Neuronal stem cell (in vitro differentiated cells): ENCODE results near the gene ONECUT2.

ENCODE experiments used
- DNase-seq: peaks from one replicate; pipeline ENCODE4 v3.0.0-alpha.2; 2013; ENCODE audit warnings: low spot score
- H2AFZ ChIP-seq: one replicate; pipeline ENCODE4 v1.6.1; 2013; ENCODE audit warnings: mild to moderate bottlenecking, low read length, inconsistent platforms
- H2AK5ac ChIP-seq: 2 replicates; pipeline ENCODE4 v1.6.1; 2013; ENCODE audit warnings: low read depth, mild to moderate bottlenecking, inconsistent platforms, low read length, moderate library complexity, mixed read lengths
- H2BK120ac ChIP-seq: 2 replicates; pipeline ENCODE4 v1.6.1; 2013; ENCODE audit warnings: low read depth, mild to moderate bottlenecking, inconsistent platforms, low read length, moderate library complexity, mixed read lengths
- H2BK12ac ChIP-seq: one replicate; pipeline ENCODE4 v1.6.1; 2013; ENCODE audit warnings: low read length, inconsistent platforms
- H2BK15ac ChIP-seq: 2 replicates; pipeline ENCODE4 v1.6.1; 2013; ENCODE audit warnings: mild to moderate bottlenecking, low read length, inconsistent platforms, mixed read lengths
- H2BK5ac ChIP-seq: one replicate; pipeline ENCODE4 v1.6.1; 2013; ENCODE audit warnings: inconsistent platforms, mild to moderate bottlenecking, low read length, moderate library complexity
- H3K14ac ChIP-seq: one replicate; pipeline ENCODE4 v1.6.1; 2013; ENCODE audit warnings: low read length, inconsistent platforms
- H3K18ac ChIP-seq: 2 replicates; pipeline ENCODE4 v1.6.1; 2013; ENCODE audit warnings: low read length, inconsistent platforms
- H3K23ac ChIP-seq: 2 replicates; pipeline ENCODE4 v1.6.1; 2013; ENCODE audit warnings: low read depth, mild to moderate bottlenecking, mixed read lengths, low read length, inconsistent platforms; ENCODE audit not compliant: poor library complexity
- H3K27ac ChIP-seq: replicated peaks from 3 replicates; pipeline ENCODE4 v1.5.1; 2013; ENCODE audit warnings: low read length, inconsistent platforms
- H3K27me3 ChIP-seq, 3 experiments: 2 replicates each; pipeline ENCODE4 v1.6.1; 2013; ENCODE audit warnings: low read length in 3 of 3, mild to moderate bottlenecking in 2 of 3, inconsistent platforms in 1 of 3, low read depth in 1 of 3, mixed read lengths in 1 of 3, moderate library complexity in 1 of 3; ENCODE audit not compliant: control insufficient read depth in 3 of 3, insufficient read depth in 3 of 3
- H3K36me3 ChIP-seq, 2 donors: replicated peaks in 1 of 2; 2 replicates each; pipeline ENCODE4 v1.6.1; 2013; ENCODE audit warnings: low read length in 2 of 2; ENCODE audit not compliant: control insufficient read depth in 2 of 2, insufficient read depth in 2 of 2
- H3K4ac ChIP-seq: 2 replicates; pipeline ENCODE4 v1.6.1; 2013; ENCODE audit warnings: inconsistent platforms, mild to moderate bottlenecking, low read length, moderate library complexity
- H3K4me1 ChIP-seq, 2 donors: 1 replicate in 1 of 2; 2 replicates in 1 of 2; pipeline ENCODE4 v1.6.1; 2013; ENCODE audit warnings: low read length in 2 of 2, low read depth in 1 of 2; ENCODE audit not compliant: control insufficient read depth in 2 of 2, insufficient read depth in 1 of 2
- H3K4me2 ChIP-seq: one replicate; pipeline ENCODE4 v1.6.1; 2013; ENCODE audit warnings: mild to moderate bottlenecking, low read length, inconsistent platforms; ENCODE audit not compliant: insufficient read depth, poor library complexity, severe bottlenecking
- H3K4me3 ChIP-seq, 2 donors: 2 replicates each; pipeline ENCODE4 v1.5.1; 2013; ENCODE audit warnings: low read length in 2 of 2, mild to moderate bottlenecking in 2 of 2, inconsistent platforms in 1 of 2, moderate library complexity in 1 of 2
- H3K79me1 ChIP-seq: one replicate; pipeline ENCODE4 v1.6.1; 2013; ENCODE audit warnings: low read depth, mild to moderate bottlenecking, inconsistent platforms, low read length, moderate library complexity
- H3K9ac ChIP-seq: one replicate; pipeline ENCODE4 v1.6.1; 2013; ENCODE audit warnings: mild to moderate bottlenecking, low read depth, low read length, inconsistent platforms; ENCODE audit not compliant: poor library complexity
- H3K9me3 ChIP-seq, 2 donors: replicated peaks in 1 of 2; 2 replicates each; pipeline versions ENCODE3 to v1.6.1; 2013; ENCODE audit warnings: low read length in 2 of 2, mild to moderate bottlenecking in 2 of 2, inconsistent platforms in 1 of 2, low read depth in 1 of 2, mixed read lengths in 1 of 2, moderate library complexity in 1 of 2; ENCODE audit not compliant: control insufficient read depth in 2 of 2, insufficient read depth in 1 of 2
- H4K8ac ChIP-seq: one replicate; pipeline ENCODE4 v1.6.1; 2013; ENCODE audit warnings: low read depth, mild to moderate bottlenecking, inconsistent platforms, low read length, moderate library complexity
- H4K91ac ChIP-seq: one replicate; pipeline ENCODE4 v1.6.1; 2013; ENCODE audit warnings: low read length, low read depth, mild to moderate bottlenecking, inconsistent platforms; ENCODE audit not compliant: poor library complexity
- WGBS, 2 donors: extraction: QIAGEN DNeasy Blood & Tissue Kit; methylation state at CpG; one replicate each; pipeline ENCODE4 v1.1.7; 2013; ENCODE audit warnings: missing lambda C conversion rate in 2 of 2, mixed read lengths in 1 of 2; ENCODE audit not compliant: insufficient read length in 2 of 2, insufficient replicate concordance in 1 of 2; ENCODE audit errors: extremely low coverage in 2 of 2; 5-methylcytosine and 5-hydroxymethylcytosine counted together

The ONECUT2 gene

DNA sequence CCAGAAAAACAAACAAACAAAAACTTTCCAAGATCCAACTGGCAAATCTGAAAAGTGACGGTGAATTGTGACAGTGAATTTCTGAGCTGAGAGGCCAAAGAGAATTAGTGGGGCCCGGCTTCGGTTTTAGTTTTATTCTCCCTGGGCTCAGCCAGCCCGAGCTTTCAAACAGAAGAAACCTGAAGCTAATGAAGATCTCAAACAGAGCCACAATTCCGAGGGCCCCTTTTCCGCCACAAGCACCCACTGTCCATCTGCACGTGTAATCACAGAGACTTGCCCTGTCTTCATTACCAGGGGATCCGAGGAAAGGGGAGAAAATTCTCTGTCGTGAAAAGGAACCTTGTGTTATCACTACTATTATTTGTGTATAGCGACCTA is 4.2 kb upstream of the ONECUT2 start:
- Histone ChIP-seq H3K79me1 (peaks cover 2% of the 10 kb centered on the region), H3K4ac (no peak overlapping the region), H3K4me1 (peaks cover 17 to 23% of the 10 kb centered on the region in 2 donors)

DNA sequence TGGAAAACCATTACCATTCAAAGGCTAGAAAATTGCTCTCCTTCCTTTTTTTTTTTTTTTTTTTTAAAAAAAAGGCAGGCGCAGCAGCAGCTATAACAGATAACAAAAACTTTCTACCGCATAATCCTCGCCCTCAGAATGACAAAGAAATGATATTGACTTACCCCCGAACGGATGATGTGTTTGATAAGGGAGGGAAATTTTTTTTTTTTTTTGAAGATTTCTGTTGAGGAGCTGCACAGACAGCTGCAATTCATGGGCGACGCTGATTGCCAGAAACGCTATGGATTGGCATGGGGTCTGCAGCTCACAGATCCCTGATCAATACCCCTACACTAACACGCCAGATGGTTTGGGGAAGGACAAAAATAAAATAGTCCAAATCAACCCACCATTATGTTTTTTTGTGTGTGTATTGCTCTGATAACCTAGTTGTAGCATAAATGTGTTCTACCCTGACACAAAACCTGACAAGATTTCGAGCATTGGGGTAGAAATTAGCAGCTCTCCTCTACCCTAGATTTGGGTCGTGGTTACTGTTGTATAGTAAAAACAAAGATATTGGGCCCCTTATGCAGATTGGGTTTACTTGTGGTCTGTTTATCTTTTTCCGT is 3.6 kb upstream of the ONECUT2 start:
- Histone ChIP-seq H3K79me1 (peaks cover 2% of the 10 kb centered on the region), H2BK5ac (no peak overlapping the region), H3K4me2 (no peak overlapping the region), H4K91ac (no peak overlapping the region), H3K4ac (no peak overlapping the region), H2AFZ (no peak overlapping the region), H3K9me3 (peaks cover 0 to 4% of the 10 kb centered on the region in 2 donors), H3K27ac (no peak overlapping the region), H3K18ac (no peak overlapping the region), H2BK120ac (no peak overlapping the region), H2AK5ac (no peak overlapping the region), H3K14ac (no peak overlapping the region), H3K4me3 (no peak overlapping the region), H4K8ac (no peak overlapping the region), H2BK15ac (no peak overlapping the region), H3K9ac (no peak overlapping the region), H3K27me3 (peaks cover 34 to 90% (median 78%) of the 10 kb centered on the region in 3 experiments), H3K4me1 (peaks cover 18 to 23% of the 10 kb centered on the region in 2 donors), H3K23ac (no peak overlapping the region), H2BK12ac (no peak overlapping the region), H3K36me3 (no peaks in the 10 kb centered on the region)
- no CpG with 5 or more reads among the region's 12 CpGs for WGBS, 2 donors
- DNase-seq = no peak

More for the DNA sequence above, 4.2 kb upstream of the ONECUT2 start:
- H2AK5ac ChIP-seq = no peak overlapping the region
- peaks cover 28 to 90% (median 75%) of the 10 kb centered on the region in 3 experiments for H3K27me3 ChIP-seq
- H2BK120ac ChIP-seq = no peak overlapping the region
- H3K36me3 ChIP-seq = no peaks in the 10 kb centered on the region
- no peak overlapping the region for H3K14ac ChIP-seq
- no peak overlapping the region for H2BK15ac ChIP-seq
- DNase-seq = peak; percentile 24
- no peak overlapping the region for H3K4me2 ChIP-seq
- H3K4me3 ChIP-seq = no peak overlapping the region
- no peak overlapping the region for H3K18ac ChIP-seq
- no peak overlapping the region for H2AFZ ChIP-seq
- H4K91ac ChIP-seq = no peak overlapping the region
- H2BK12ac ChIP-seq = no peak overlapping the region
- H3K9me3 ChIP-seq = peaks cover 0 to 4% of the 10 kb centered on the region in 2 donors
- H4K8ac ChIP-seq = no peak overlapping the region
- no peak overlapping the region for H2BK5ac ChIP-seq
- H3K9ac ChIP-seq = no peak overlapping the region
- H3K27ac ChIP-seq = no peak overlapping the region
- no peak overlapping the region for H3K23ac ChIP-seq
- no CpG with 5 or more reads among the region's 10 CpGs for WGBS, 2 donors

DNA sequence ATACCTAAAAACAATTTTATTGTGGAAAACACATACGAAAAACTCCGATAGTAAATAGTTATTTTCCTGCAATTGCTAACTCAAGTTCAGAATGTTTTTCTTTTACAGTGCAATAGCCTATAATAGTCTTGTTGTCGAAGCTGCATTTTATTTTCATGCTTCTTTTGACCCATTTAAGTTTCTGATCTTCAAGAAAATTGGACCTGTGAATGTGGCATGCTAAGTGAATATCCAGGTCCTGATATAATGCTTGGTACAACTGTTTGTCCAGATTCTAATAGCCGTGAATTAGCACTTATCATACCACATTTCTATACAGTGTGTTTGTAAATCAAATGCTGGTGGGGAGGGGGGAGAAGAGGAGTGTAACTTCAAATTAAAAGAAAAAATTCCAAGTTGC is 3.0 kb upstream of the ONECUT2 start:
- no CpG with 5 or more reads among the region's 4 CpGs for WGBS, 2 donors
- no peak overlapping the region for H4K91ac ChIP-seq
- no peak overlapping the region for H3K9ac ChIP-seq
- no peaks in the 10 kb centered on the region for H3K36me3 ChIP-seq
- H2BK12ac ChIP-seq = no peak overlapping the region
- peaks cover 0 to 3% of the 10 kb centered on the region in 2 donors for H3K9me3 ChIP-seq
- H2BK15ac ChIP-seq = no peak overlapping the region
- no peak overlapping the region for H4K8ac ChIP-seq
- H3K4ac ChIP-seq = no peak overlapping the region
- H2AK5ac ChIP-seq = no peak overlapping the region
- H2BK120ac ChIP-seq = no peak overlapping the region
- no peak overlapping the region for H2AFZ ChIP-seq
- DNase-seq = no peak
- H3K27ac ChIP-seq = no peak overlapping the region
- H3K79me1 ChIP-seq = peaks cover 2% of the 10 kb centered on the region
- H3K4me1 ChIP-seq = peaks cover 18 to 26% of the 10 kb centered on the region in 2 donors
- no peak overlapping the region for H3K4me3 ChIP-seq
- no peak overlapping the region for H3K4me2 ChIP-seq
- peaks cover 36 to 90% (median 80%) of the 10 kb centered on the region in 3 experiments for H3K27me3 ChIP-seq
- no peak overlapping the region for H3K23ac ChIP-seq
- no peak overlapping the region for H2BK5ac ChIP-seq
- no peak overlapping the region for H3K18ac ChIP-seq
- no peak overlapping the region for H3K14ac ChIP-seq

DNA sequence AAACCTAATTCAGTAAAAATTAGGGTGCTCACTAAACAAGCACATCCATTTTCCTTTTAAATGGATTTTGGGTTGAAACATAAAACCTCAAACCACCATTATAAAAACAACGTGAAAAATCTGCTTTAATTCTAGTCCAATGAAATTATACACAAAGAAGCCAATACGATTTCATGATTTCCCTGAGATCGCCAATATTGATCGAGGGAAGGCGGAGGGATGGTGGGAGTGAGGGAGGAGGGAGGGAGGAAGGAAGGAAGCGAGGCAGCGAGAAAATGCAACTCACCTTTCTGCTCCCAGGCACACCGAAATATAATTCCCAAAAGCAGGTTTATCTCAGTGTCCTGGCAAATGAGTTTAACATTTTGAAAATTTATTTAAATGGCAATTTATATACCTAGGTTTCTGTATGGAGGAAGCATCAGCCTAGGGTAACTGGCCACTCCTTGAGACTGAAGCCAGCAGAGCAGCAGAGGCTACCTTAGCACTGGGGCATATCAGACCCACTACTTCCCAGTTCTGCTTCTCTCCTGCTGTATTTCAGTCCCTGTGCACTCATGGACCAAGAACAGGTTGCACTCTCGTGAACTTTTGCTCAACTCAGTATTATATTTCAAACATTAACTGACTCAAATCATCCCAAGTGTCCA is 2.3 kb upstream of the ONECUT2 start:
- Histone ChIP-seq H3K27me3 (peaks cover 41 to 89% (median 81%) of the 10 kb centered on the region in 3 experiments), H4K8ac (no peak overlapping the region), H3K4ac (no peak overlapping the region), H3K9ac (no peak overlapping the region), H3K79me1 (peaks cover 2% of the 10 kb centered on the region), H2AFZ (no peak overlapping the region), H3K4me3 (no peak overlapping the region), H2BK15ac (no peak overlapping the region), H3K18ac (no peak overlapping the region), H3K36me3 (no peaks in the 10 kb centered on the region), H2BK12ac (no peak overlapping the region), H3K4me2 (no peak overlapping the region), H2BK120ac (no peak overlapping the region), H4K91ac (no peak overlapping the region), H3K27ac (no peak overlapping the region), H3K23ac (no peak overlapping the region), H3K14ac (no peak overlapping the region), H3K4me1 (peaks cover 21 to 28% of the 10 kb centered on the region in 2 donors), H3K9me3 (no peaks in the 10 kb centered on the region), H2AK5ac (no peak overlapping the region), H2BK5ac (no peak overlapping the region)
- WGBS, 2 donors = no CpG with 5 or more reads among the region's 9 CpGs
- DNase-seq = no peak
